Choroid plexus epithelial cell (primary cell): ENCODE measurements around the gene RPS6KA5.
A peak's percentile ranks its signal among the peaks of the same experiment; 100 is the strongest.
"Not testable (repeated sequence)": the region's sequence is repeated elsewhere in the genome, so short reads cannot be mapped to it uniquely, and the experiment has no call there.

Experiments used
- DNase-seq: peaks from one replicate; pipeline ENCODE4 v3.0.0-alpha.2; 2010; ENCODE audit warnings: low read depth
- H3K4me3 ChIP-seq: 2 replicates; pipeline ENCODE4 v1.5.1; 2011; ENCODE audit warnings: low read depth, mild to moderate bottlenecking, control low read depth, low read length, moderate library complexity
- CTCF ChIP-seq: conservative IDR thresholded peaks from 2 replicates; pipeline ENCODE4 v1.5.1; 2011; ENCODE audit warnings: low read depth, mild to moderate bottlenecking, control low read depth, inconsistent platforms, low read length, moderate library complexity

The RPS6KA5 gene

GRCh38 chr14:91029456-91030217, 30.8 kb downstream of the RPS6KA5 start:
- H3K4me3 ChIP-seq, result no peak overlapping the region
- TF ChIP-seq CTCF, result no peak
- no peak for DNase-seq

DNA sequence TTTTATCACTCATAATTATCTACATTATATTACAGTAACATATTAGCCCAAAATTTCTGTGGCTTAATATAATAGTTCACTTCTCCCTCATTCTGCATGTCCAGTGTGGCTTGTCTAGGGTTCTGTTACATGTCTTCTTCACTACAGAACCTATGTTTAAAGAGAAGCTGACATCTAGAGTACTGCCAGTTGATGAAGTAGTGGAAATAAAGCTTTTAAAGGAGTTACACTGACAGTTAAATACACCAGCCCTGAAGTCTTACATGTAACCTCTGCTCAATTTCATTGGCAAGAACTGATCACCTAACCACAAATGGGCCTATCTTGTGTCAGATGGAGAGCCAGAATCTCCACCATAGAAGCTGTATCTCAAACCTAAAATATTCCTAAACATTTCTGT, 32.9 kb downstream of the RPS6KA5 start:
- no peak overlapping the region for H3K4me3 ChIP-seq
- TF ChIP-seq CTCF, result no peak
- DNase-seq, result no peak

DNA sequence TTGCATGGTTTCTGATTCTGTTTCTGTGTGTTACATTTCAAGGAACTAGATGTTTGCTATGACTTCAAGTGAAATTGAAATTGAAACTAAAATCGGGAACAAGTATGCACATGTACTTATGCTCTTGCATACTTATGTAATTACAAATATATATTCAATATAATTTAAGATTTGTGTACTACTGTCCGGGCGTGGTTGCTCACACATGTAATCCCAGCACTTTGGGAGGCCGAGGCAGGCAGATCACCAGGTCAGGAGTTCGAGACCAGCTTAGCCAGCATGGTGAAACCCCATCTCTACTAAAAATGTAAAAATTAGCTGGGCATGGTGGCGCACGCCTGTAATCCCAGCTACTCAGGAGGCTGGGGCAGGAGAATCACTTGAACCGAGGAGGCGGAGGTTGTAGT, 37.8 kb downstream of the RPS6KA5 start:
- H3K4me3 ChIP-seq, result not testable (repeated sequence)

GRCh38 chr14:91021991-91022621, 38.3 kb downstream of the RPS6KA5 start:
- no peak for DNase-seq
- H3K4me3 ChIP-seq, result no peak overlapping the region
- no peak for TF ChIP-seq CTCF

More for the DNA sequence above, 37.8 kb downstream of the RPS6KA5 start:
- peak; percentile 6 for DNase-seq

- no peak for TF ChIP-seq CTCF
- H3K4me3 ChIP-seq, result no peak overlapping the region
- DNase-seq, result no peak
Measured at GRCh38 chr14:91021115-91021514, 39.3 kb downstream of the RPS6KA5 start.

DNA sequence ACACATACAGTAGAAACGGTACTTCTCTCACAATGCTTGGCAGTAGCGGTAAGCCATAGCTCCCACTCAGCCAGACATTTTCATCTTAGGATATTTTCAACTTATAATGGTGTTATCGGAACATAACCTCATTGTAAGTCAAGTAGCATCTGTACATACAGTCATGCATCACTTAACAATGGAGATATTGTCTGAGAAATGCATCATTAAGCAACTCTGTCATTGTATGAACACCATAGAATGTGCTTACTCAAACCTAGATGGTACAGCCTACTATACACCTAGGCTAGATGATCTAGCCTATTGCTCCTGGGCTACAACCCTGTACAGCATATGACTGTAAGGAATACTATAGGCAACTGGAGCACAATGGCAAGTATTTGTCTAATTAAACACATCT, 40.8 kb downstream of the RPS6KA5 start:
- no peak for DNase-seq

DNA sequence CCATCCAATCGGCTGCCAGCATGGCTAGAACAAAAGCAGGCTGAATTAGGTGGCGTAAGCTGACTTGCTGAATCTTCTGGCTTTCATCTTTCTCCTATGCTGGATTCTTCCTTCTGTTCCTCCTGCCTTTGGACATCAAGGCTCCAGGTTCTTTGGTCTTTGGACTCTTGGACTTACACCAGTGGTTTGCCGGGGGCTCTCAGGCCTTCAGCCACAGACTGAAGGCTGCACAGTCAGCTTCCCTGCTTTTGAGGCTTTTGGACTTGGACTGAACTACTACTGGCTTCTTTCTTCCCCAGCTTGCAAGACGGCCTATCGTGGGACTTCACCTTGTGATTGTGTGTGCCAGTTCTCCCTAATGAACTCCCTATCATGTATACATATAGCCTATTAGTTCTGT, 42.0 kb downstream of the RPS6KA5 start:
- no peak for TF ChIP-seq CTCF
- no peak overlapping the region for H3K4me3 ChIP-seq
- DNase-seq, result no peak

More for the DNA sequence above, 40.8 kb downstream of the RPS6KA5 start:
- no peak overlapping the region for H3K4me3 ChIP-seq
- TF ChIP-seq CTCF, result no peak
